H9 (cell line): Measurements from ENCODE around the gene SLC2A9. TPM values are rescaled to one million over a fixed set of nuclear protein-coding genes. Genes with fewer than 3 reads are reported as not detected.

Experiments used
- DNase-seq: peaks from one replicate; pipeline ENCODE4 v3.0.0-alpha.2; 2017
- H2AFZ ChIP-seq: one replicate; pipeline ENCODE4 v1.6.1; 2013; ENCODE audit warnings: mild to moderate bottlenecking, low read length, control low read depth, moderate library complexity
- H2AK5ac ChIP-seq: 2 replicates; pipeline ENCODE4 v1.6.1; 2013; ENCODE audit warnings: low read length, control low read depth, mixed read lengths; ENCODE audit not compliant: insufficient read length
- H2BK120ac ChIP-seq: one replicate; pipeline ENCODE4 v1.6.1; 2013; ENCODE audit warnings: low read depth, mild to moderate bottlenecking, low read length, control low read depth, inconsistent platforms; ENCODE audit not compliant: poor library complexity, severe bottlenecking
- H2BK12ac ChIP-seq: 2 replicates; pipeline ENCODE4 v1.6.1; 2013; ENCODE audit warnings: low read length, control low read depth, mixed read lengths, low read depth; ENCODE audit not compliant: insufficient read length
- H2BK15ac ChIP-seq: 2 replicates; pipeline ENCODE4 v1.6.1; 2013; ENCODE audit warnings: low read depth, low read length, control low read depth
- H2BK20ac ChIP-seq: one replicate; pipeline ENCODE4 v1.6.1; 2013; ENCODE audit warnings: low read depth, mild to moderate bottlenecking, low read length, control low read depth, inconsistent platforms; ENCODE audit not compliant: poor library complexity, severe bottlenecking
- H2BK5ac ChIP-seq: 2 replicates; pipeline ENCODE4 v1.6.1; 2013; ENCODE audit warnings: low read length, control low read depth, mixed read lengths; ENCODE audit not compliant: insufficient read length
- H3K14ac ChIP-seq: 2 replicates; pipeline ENCODE4 v1.6.1; 2013; ENCODE audit warnings: low read length, control low read depth; ENCODE audit not compliant: insufficient read depth
- H3K18ac ChIP-seq: 2 replicates; pipeline ENCODE4 v1.6.1; 2013; ENCODE audit warnings: low read depth, mild to moderate bottlenecking, mixed read lengths, low read length, control low read depth; ENCODE audit not compliant: insufficient read length
- H3K23ac ChIP-seq: 2 replicates; pipeline ENCODE4 v1.6.1; 2013; ENCODE audit warnings: low read length, control low read depth, mixed read lengths, low read depth; ENCODE audit not compliant: insufficient read length
- H3K23me2 ChIP-seq: 2 replicates; pipeline ENCODE4 v1.6.1; 2013; ENCODE audit warnings: low read depth, mild to moderate bottlenecking, mixed read lengths, low read length, control low read depth; ENCODE audit not compliant: insufficient read length, poor library complexity, severe bottlenecking
- H3K27ac ChIP-seq: 2 replicates; pipeline ENCODE4 v1.5.1; 2013; ENCODE audit warnings: low read length, control low read depth, mixed read lengths, low read depth; ENCODE audit not compliant: insufficient read length
- H3K27me3 ChIP-seq: 2 replicates; pipeline ENCODE4 v1.6.1; 2013; ENCODE audit warnings: low read length, control low read depth, inconsistent platforms; ENCODE audit not compliant: insufficient read depth
- H3K4ac ChIP-seq: 2 replicates; pipeline ENCODE4 v1.6.1; 2013; ENCODE audit warnings: low read depth, mild to moderate bottlenecking, control low read depth, inconsistent platforms, low read length, moderate library complexity
- H3K4me1 ChIP-seq: 2 replicates; pipeline ENCODE4 v1.6.1; 2013; ENCODE audit warnings: low read length, control low read depth, inconsistent platforms; ENCODE audit not compliant: insufficient read depth
- H3K4me2 ChIP-seq: 2 replicates; pipeline ENCODE4 v1.6.1; 2013; ENCODE audit warnings: low read length, control low read depth, mixed read lengths; ENCODE audit not compliant: insufficient read length, insufficient read depth
- H3K56ac ChIP-seq: 2 replicates; pipeline ENCODE4 v1.6.1; 2013; ENCODE audit warnings: low read depth, mild to moderate bottlenecking, mixed read lengths, low read length, control low read depth; ENCODE audit not compliant: insufficient read length
- H3K79me1 ChIP-seq: 2 replicates; pipeline ENCODE4 v1.6.1; 2013; ENCODE audit warnings: low read depth, mild to moderate bottlenecking, moderate library complexity, low read length, control low read depth, inconsistent platforms; ENCODE audit not compliant: insufficient read depth, poor library complexity, severe bottlenecking
- H3K79me2 ChIP-seq: 2 replicates; pipeline ENCODE4 v1.6.1; 2013; ENCODE audit warnings: low read length, control low read depth, inconsistent platforms; ENCODE audit not compliant: insufficient read depth
- H3K9ac ChIP-seq: 2 replicates; pipeline ENCODE4 v1.6.1; 2013; ENCODE audit warnings: low read length, control low read depth, mixed read lengths; ENCODE audit not compliant: insufficient read length; ENCODE audit errors: extremely low read depth
- H3K9me3 ChIP-seq: one replicate; pipeline ENCODE4 v1.6.1; 2013; ENCODE audit warnings: low read depth, low read length, inconsistent platforms; ENCODE audit not compliant: control insufficient read depth
- H3T11ph ChIP-seq: one replicate; pipeline ENCODE4 v1.6.1; 2013; ENCODE audit warnings: mild to moderate bottlenecking, low read length, control low read depth, inconsistent platforms
- H4K20me1 ChIP-seq: one replicate; pipeline ENCODE4 v1.6.1; 2013; ENCODE audit not compliant: control insufficient read depth, insufficient read length, insufficient read depth
- H4K5ac ChIP-seq: 2 replicates; pipeline ENCODE4 v1.6.1; 2013; ENCODE audit warnings: low read depth, mild to moderate bottlenecking, mixed read lengths, low read length, control low read depth; ENCODE audit not compliant: insufficient read length
- H4K8ac ChIP-seq: replicated peaks from 2 replicates; pipeline ENCODE4 v1.6.1; 2013; ENCODE audit warnings: low read length, control low read depth, mixed read lengths, low read depth; ENCODE audit not compliant: insufficient read length
- H4K91ac ChIP-seq: 2 replicates; pipeline ENCODE4 v1.6.1; 2013; ENCODE audit warnings: low read depth, mild to moderate bottlenecking, moderate library complexity, mixed read lengths, low read length, control low read depth; ENCODE audit not compliant: insufficient read length
- H3K27ac Mint-ChIP-seq, 3 experiments: 2 replicates in 2 of 3; 3 replicates in 1 of 3; pipeline ENCODE4 v1.8.0; 2020 to 2021; ENCODE audit warnings: mixed read lengths in 3 of 3, mild to moderate bottlenecking in 1 of 3, moderate library complexity in 1 of 3
- H3K27me3 Mint-ChIP-seq: 2 replicates; pipeline ENCODE4 v1.8.0; 2021; ENCODE audit warnings: low read depth, mild to moderate bottlenecking, moderate library complexity, mixed read lengths
- H3K36me3 Mint-ChIP-seq, 3 experiments: 2 replicates in 2 of 3; 3 replicates in 1 of 3; pipeline ENCODE4 v1.8.0; 2020 to 2021; ENCODE audit warnings: low read depth in 3 of 3, mixed read lengths in 3 of 3; ENCODE audit not compliant: insufficient read depth in 1 of 3
- H3K4me1 Mint-ChIP-seq, 2 experiments: 2 replicates each; pipeline ENCODE4 v1.8.0; 2020; ENCODE audit warnings: mixed read lengths in 2 of 2
- H3K4me3 Mint-ChIP-seq, 2 experiments: 2 replicates in 1 of 2; 3 replicates in 1 of 2; pipeline ENCODE4 v1.8.0; 2020 to 2021; ENCODE audit warnings: mild to moderate bottlenecking in 2 of 2, mixed read lengths in 2 of 2, moderate library complexity in 1 of 2
- H3K9me3 Mint-ChIP-seq, 2 experiments: 2 replicates in 1 of 2; 3 replicates in 1 of 2; pipeline ENCODE4 v1.8.0; 2020; ENCODE audit warnings: mild to moderate bottlenecking in 2 of 2, mixed read lengths in 2 of 2, moderate library complexity in 1 of 2
- CTCF ChIP-seq: fragments of 200-600 bp; sonication (generic); conservative IDR thresholded peaks from 3 replicates; pipeline ENCODE4 v1.8.0; 2021; ENCODE audit warnings: antibody characterized with exemption, mild to moderate bottlenecking
- WGBS: extraction: QIAGEN DNeasy Blood & Tissue Kit; methylation state at CpG from one replicate; pipeline ENCODE4 v1.1.7; 2013; ENCODE audit warnings: missing lambda C conversion rate, low lambda C conversion rate, mixed read lengths; ENCODE audit not compliant: insufficient read length; ENCODE audit errors: extremely low coverage; 5-methylcytosine and 5-hydroxymethylcytosine counted together
- total RNA-seq: library from RNA; stranded (reverse); gene quantifications from 2 replicates; pipeline ENCODE4 v1.2.1, GENCODE V29; 2021

SLC2A9 gene
- total RNA-seq, 1 experiment from 2014 or later = 0.79 TPM

- Histone ChIP-seq H2AFZ (no peak overlapping the region), H3K14ac (no peak overlapping the region), H3K23ac (no peak overlapping the region), H3K27me3 (no peaks in the 10 kb centered on the region), H2AK5ac (no peak overlapping the region), H2BK5ac (no peak overlapping the region), H2BK20ac (no peak overlapping the region), H3K27ac (no peak overlapping the region), H2BK120ac (no peak overlapping the region), H4K5ac (no peak overlapping the region), H4K91ac (no peak overlapping the region), H3K4ac (no peak overlapping the region), H3K18ac (no peak overlapping the region), H3K79me2 (no peaks in the 10 kb centered on the region), H3K4me1 (no peaks in the 10 kb centered on the region), H3K9ac (no peak overlapping the region), H3K79me1 (no peaks in the 10 kb centered on the region), H3K23me2 (no peaks in the 10 kb centered on the region), H3K4me2 (no peak overlapping the region), H3K56ac (no peak overlapping the region), H2BK15ac (no peak overlapping the region), H3K9me3 (no peaks in the 10 kb centered on the region), H4K20me1 (no peaks in the 10 kb centered on the region), H3T11ph (no peak overlapping the region), H2BK12ac (no peak overlapping the region), H4K8ac (no peak overlapping the region)
- Mint-ChIP-seq H3K4me3 (no peak overlapping the region), H3K27ac (no peak overlapping the region), H3K27me3 (peaks cover 17% of the 10 kb centered on the region), H3K9me3 (no peaks in the 10 kb centered on the region), H3K36me3 (no peaks in the 10 kb centered on the region; a peak in 1 of 7 replicates), H3K4me1 (peaks cover 6 to 18% of the 10 kb centered on the region in 2 experiments)
- DNase-seq = no peak
- WGBS = no CpG with 5 or more reads among the region's 7 CpGs
- TF ChIP-seq CTCF = no peak
These were observed 130.2 kb downstream of the SLC2A9 start for GRCh38 chr4:9891056-9891455.
